Neural crest cell (in vitro differentiated cells): ENCODE measurements around the gene TMEM107. TPM values are rescaled to one million over a fixed set of nuclear protein-coding genes. Genes with fewer than 3 reads are reported as not detected.
A peak's percentile ranks its signal among the peaks of the same experiment; 100 is the strongest.
"Not testable (repeated sequence)": the region's sequence is repeated elsewhere in the genome, so short reads cannot be mapped to it uniquely, and the experiment has no call there.

ENCODE experiments used
- DNase-seq: peaks from one replicate; pipeline ENCODE4 v3.0.0; 2021; ENCODE audit warnings: low read depth, mixed read lengths, low spot score
- H3K27ac Mint-ChIP-seq: one replicate; pipeline ENCODE4 v1.8.0; 2021; ENCODE audit warnings: mild to moderate bottlenecking, mixed read lengths; ENCODE audit not compliant: unreplicated experiment
- H3K27me3 Mint-ChIP-seq: 2 replicates; pipeline ENCODE4 v1.8.0; 2021; ENCODE audit warnings: low read depth, mild to moderate bottlenecking, mixed read lengths
- H3K36me3 Mint-ChIP-seq: 2 replicates; pipeline ENCODE4 v1.8.0; 2021; ENCODE audit warnings: low read depth, mild to moderate bottlenecking, mixed read lengths
- H3K4me1 Mint-ChIP-seq: 2 replicates; pipeline ENCODE4 v1.8.0; 2021; ENCODE audit warnings: mixed read lengths
- H3K4me3 Mint-ChIP-seq: one replicate; pipeline ENCODE4 v1.8.0; 2021; ENCODE audit warnings: mild to moderate bottlenecking, mixed read lengths
- H3K9me3 Mint-ChIP-seq: 2 replicates; pipeline ENCODE4 v1.8.0; 2021; ENCODE audit warnings: mixed read lengths
- CTCF ChIP-seq: fragments of 200-600 bp; sonication (generic); conservative IDR thresholded peaks from 2 replicates; pipeline ENCODE4 v1.5.0; 2021; ENCODE audit warnings: antibody characterized with exemption, mild to moderate bottlenecking
- total RNA-seq: library from RNA; stranded (reverse); gene quantifications from 2 replicates; pipeline ENCODE4 v1.2.1, GENCODE V29; 2021

Gene TMEM107
- total RNA-seq, 1 donor from 2014 or later = 41.4 TPM

- Mint-ChIP-seq H3K27ac (peak overlapping the region; percentile 99), H3K4me1 (peaks cover 61% of the 10 kb centered on the region), H3K4me3 (peak overlapping the region; percentile 97), H3K36me3 (peaks cover 21% of the 10 kb centered on the region), H3K27me3 (peaks cover 51% of the 10 kb centered on the region), H3K9me3 (peaks cover 9% of the 10 kb centered on the region)
- no peak for TF ChIP-seq CTCF
- no peak for DNase-seq
Observed at GRCh38 chr17:8222380-8222629, 46.1 kb upstream of the TMEM107 start.

GRCh38 chr17:8221663-8222379 is 45.6 kb upstream of the TMEM107 start:
- no peak for TF ChIP-seq CTCF
- Mint-ChIP-seq H3K27ac (peak overlapping the region; percentile 99), H3K9me3 (peaks cover 9% of the 10 kb centered on the region), H3K27me3 (peaks cover 46% of the 10 kb centered on the region), H3K36me3 (peaks cover 17% of the 10 kb centered on the region), H3K4me1 (peaks cover 56% of the 10 kb centered on the region), H3K4me3 (peak overlapping the region; percentile 97)
- DNase-seq = peak; percentile 95

- H3K4me3 Mint-ChIP-seq = peak overlapping the region; percentile 97
- peaks cover 39% of the 10 kb centered on the region for H3K27me3 Mint-ChIP-seq
- peaks cover 11% of the 10 kb centered on the region for H3K36me3 Mint-ChIP-seq
- peaks cover 7% of the 10 kb centered on the region for H3K9me3 Mint-ChIP-seq
- DNase-seq = peak; percentile 94
- no peak for TF ChIP-seq CTCF
- peaks cover 48% of the 10 kb centered on the region for H3K4me1 Mint-ChIP-seq
- peak overlapping the region; percentile 99 for H3K27ac Mint-ChIP-seq
Observed at GRCh38 chr17:8220783-8221662, 44.8 kb upstream of the TMEM107 start.

- not testable (repeated sequence) for H3K9me3 Mint-ChIP-seq, H3K27me3 Mint-ChIP-seq, H3K36me3 Mint-ChIP-seq, H3K27ac Mint-ChIP-seq, DNase-seq
- peaks cover 24% of the 10 kb centered on the region for H3K4me1 Mint-ChIP-seq
- H3K4me3 Mint-ChIP-seq = peak overlapping the region; percentile 61
Observed at GRCh38 chr17:8214000-8214399, 37.8 kb upstream of the TMEM107 start.

- no peak overlapping the region for H3K4me3 Mint-ChIP-seq
- no peak for TF ChIP-seq CTCF
- no peaks in the 10 kb centered on the region for H3K36me3 Mint-ChIP-seq
- H3K27ac Mint-ChIP-seq = no peak overlapping the region
- peaks cover 2% of the 10 kb centered on the region for H3K27me3 Mint-ChIP-seq
- H3K9me3 Mint-ChIP-seq = no peaks in the 10 kb centered on the region
- H3K4me1 Mint-ChIP-seq = peaks cover 24% of the 10 kb centered on the region
- DNase-seq = no peak
Observed at GRCh38 chr17:8212312-8213180, 36.4 kb upstream of the TMEM107 start.
